Measurements from ENCODE around the gene TRIM63.

TRIM63 gene

GRCh38 chr1:26035203-26035958 lies 32.0 kb downstream of the TRIM63 start:
- in situ Hi-C loops (cut with MboI; ENCODE audit: low sequenced_read_pairs), result no loop called here

- in situ Hi-C loops (cut with MboI; ENCODE audit: low sequenced_read_pairs), result no loop called here
Observed at GRCh38 chr1:26034504-26035202, 32.8 kb downstream of the TRIM63 start.

GRCh38 chr1:26032656-26033357 lies 34.6 kb downstream of the TRIM63 start:
- in situ Hi-C loops (cut with MboI; ENCODE audit: low sequenced_read_pairs), result no loop called here

- in situ Hi-C loops (cut with MboI; ENCODE audit: low sequenced_read_pairs), result no loop called here
Observed at GRCh38 chr1:26031611-26032220, 35.7 kb downstream of the TRIM63 start.

GRCh38 chr1:26031196-26031595 lies 36.2 kb downstream of the TRIM63 start:
- in situ Hi-C loops (cut with MboI; ENCODE audit: low sequenced_read_pairs), result no loop called here

- in situ Hi-C loops (cut with MboI; ENCODE audit: low sequenced_read_pairs), result no loop called here
Observed at GRCh38 chr1:26029864-26030481, 37.5 kb downstream of the TRIM63 start.

GRCh38 chr1:26029054-26029863 lies 38.2 kb downstream of the TRIM63 start:
- in situ Hi-C loops (cut with MboI; ENCODE audit: low sequenced_read_pairs), result no loop called here

GRCh38 chr1:26028490-26028980 lies 38.9 kb downstream of the TRIM63 start:
- in situ Hi-C loops (cut with MboI; ENCODE audit: low sequenced_read_pairs), result no loop called here

- in situ Hi-C loops (cut with MboI; ENCODE audit: low sequenced_read_pairs), result no loop called here
Observed at GRCh38 chr1:26027716-26028489, 39.5 kb downstream of the TRIM63 start.

- in situ Hi-C loops (cut with MboI; ENCODE audit: low sequenced_read_pairs), result no loop called here
Observed at GRCh38 chr1:26025517-26025916, 41.9 kb downstream of the TRIM63 start.

GRCh38 chr1:26025060-26025459 lies 42.4 kb downstream of the TRIM63 start:
- in situ Hi-C loops (cut with MboI; ENCODE audit: low sequenced_read_pairs), result no loop called here

- in situ Hi-C loops (cut with MboI; ENCODE audit: low sequenced_read_pairs), result no loop called here
Observed at GRCh38 chr1:26023826-26024225, 43.6 kb downstream of the TRIM63 start.

- in situ Hi-C loops (cut with MboI; ENCODE audit: low sequenced_read_pairs), result no loop called here
Observed at GRCh38 chr1:26023009-26023408, 44.4 kb downstream of the TRIM63 start.

- in situ Hi-C loops (cut with MboI; ENCODE audit: low sequenced_read_pairs), result no loop called here
Observed at GRCh38 chr1:26022404-26022779, 45.0 kb downstream of the TRIM63 start.

- in situ Hi-C loops (cut with MboI; ENCODE audit: low sequenced_read_pairs), result no loop called here
Observed at GRCh38 chr1:26021647-26022403, 45.6 kb downstream of the TRIM63 start, which contains the start of gene EXTL1. Gene EXTL1 (plus strand): TSS chr1:26021775. CDS start chr1:26022647, 872 bp downstream.

GRCh38 chr1:26020941-26021646 lies 46.3 kb downstream of the TRIM63 start:
- in situ Hi-C loops (cut with MboI; ENCODE audit: low sequenced_read_pairs), result no loop called here

GRCh38 chr1:26020330-26020768 lies 47.1 kb downstream of the TRIM63 start:
- in situ Hi-C loops (cut with MboI; ENCODE audit: low sequenced_read_pairs), result no loop called here
